Measurements from ENCODE around the gene MAML2.

GRCh38 chr11:95985174-95985808 lies 357.7 kb downstream of the MAML2 start:
- TF ChIP-seq POLR2A (IDR thresholded peaks at IDR 0.05) = no peak
- TF ChIP-seq, protein P1, sequence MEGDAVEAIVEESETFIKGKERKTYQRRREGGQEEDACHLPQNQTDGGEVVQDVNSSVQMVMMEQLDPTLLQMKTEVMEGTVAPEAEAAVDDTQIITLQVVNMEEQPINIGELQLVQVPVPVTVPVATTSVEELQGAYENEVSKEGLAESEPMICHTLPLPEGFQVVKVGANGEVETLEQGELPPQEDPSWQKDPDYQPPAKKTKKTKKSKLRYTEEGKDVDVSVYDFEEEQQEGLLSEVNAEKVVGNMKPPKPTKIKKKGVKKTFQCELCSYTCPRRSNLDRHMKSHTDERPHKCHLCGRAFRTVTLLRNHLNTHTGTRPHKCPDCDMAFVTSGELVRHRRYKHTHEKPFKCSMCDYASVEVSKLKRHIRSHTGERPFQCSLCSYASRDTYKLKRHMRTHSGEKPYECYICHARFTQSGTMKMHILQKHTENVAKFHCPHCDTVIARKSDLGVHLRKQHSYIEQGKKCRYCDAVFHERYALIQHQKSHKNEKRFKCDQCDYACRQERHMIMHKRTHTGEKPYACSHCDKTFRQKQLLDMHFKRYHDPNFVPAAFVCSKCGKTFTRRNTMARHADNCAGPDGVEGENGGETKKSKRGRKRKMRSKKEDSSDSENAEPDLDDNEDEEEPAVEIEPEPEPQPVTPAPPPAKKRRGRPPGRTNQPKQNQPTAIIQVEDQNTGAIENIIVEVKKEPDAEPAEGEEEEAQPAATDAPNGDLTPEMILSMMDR (IDR thresholded peaks at IDR 0.05) = no peak

All from esophagus squamous epithelium (tissue), 4 donors.